Neural crest cell (in vitro differentiated cells): ENCODE data around the gene LIMCH1. TPM values are rescaled to one million over a fixed set of nuclear protein-coding genes. Genes with fewer than 3 reads are reported as not detected.
"Not testable (repeated sequence)": the region's sequence is repeated elsewhere in the genome, so short reads cannot be mapped to it uniquely, and the experiment has no call there.

Experiments
- DNase-seq: peaks from one replicate; pipeline ENCODE4 v3.0.0; 2021; ENCODE audit warnings: low read depth, mixed read lengths, low spot score
- H3K27ac Mint-ChIP-seq: one replicate; pipeline ENCODE4 v1.8.0; 2021; ENCODE audit warnings: mild to moderate bottlenecking, mixed read lengths; ENCODE audit not compliant: unreplicated experiment
- H3K27me3 Mint-ChIP-seq: 2 replicates; pipeline ENCODE4 v1.8.0; 2021; ENCODE audit warnings: low read depth, mild to moderate bottlenecking, mixed read lengths
- H3K36me3 Mint-ChIP-seq: 2 replicates; pipeline ENCODE4 v1.8.0; 2021; ENCODE audit warnings: low read depth, mild to moderate bottlenecking, mixed read lengths
- H3K4me1 Mint-ChIP-seq: 2 replicates; pipeline ENCODE4 v1.8.0; 2021; ENCODE audit warnings: mixed read lengths
- H3K4me3 Mint-ChIP-seq: one replicate; pipeline ENCODE4 v1.8.0; 2021; ENCODE audit warnings: mild to moderate bottlenecking, mixed read lengths
- H3K9me3 Mint-ChIP-seq: 2 replicates; pipeline ENCODE4 v1.8.0; 2021; ENCODE audit warnings: mixed read lengths
- total RNA-seq: library from RNA; stranded (reverse); gene quantifications from 2 replicates; pipeline ENCODE4 v1.2.1, GENCODE V29; 2021
- TF ChIP-seq, protein P1 (sequence below): fragments of 200-600 bp; sonication (generic); conservative IDR thresholded peaks from 2 replicates; pipeline ENCODE4 v1.5.0; 2021; ENCODE audit warnings: antibody characterized with exemption, mild to moderate bottlenecking

The LIMCH1 gene
- total RNA-seq, 1 donor from 2014 or later = 17.3 TPM

DNA sequence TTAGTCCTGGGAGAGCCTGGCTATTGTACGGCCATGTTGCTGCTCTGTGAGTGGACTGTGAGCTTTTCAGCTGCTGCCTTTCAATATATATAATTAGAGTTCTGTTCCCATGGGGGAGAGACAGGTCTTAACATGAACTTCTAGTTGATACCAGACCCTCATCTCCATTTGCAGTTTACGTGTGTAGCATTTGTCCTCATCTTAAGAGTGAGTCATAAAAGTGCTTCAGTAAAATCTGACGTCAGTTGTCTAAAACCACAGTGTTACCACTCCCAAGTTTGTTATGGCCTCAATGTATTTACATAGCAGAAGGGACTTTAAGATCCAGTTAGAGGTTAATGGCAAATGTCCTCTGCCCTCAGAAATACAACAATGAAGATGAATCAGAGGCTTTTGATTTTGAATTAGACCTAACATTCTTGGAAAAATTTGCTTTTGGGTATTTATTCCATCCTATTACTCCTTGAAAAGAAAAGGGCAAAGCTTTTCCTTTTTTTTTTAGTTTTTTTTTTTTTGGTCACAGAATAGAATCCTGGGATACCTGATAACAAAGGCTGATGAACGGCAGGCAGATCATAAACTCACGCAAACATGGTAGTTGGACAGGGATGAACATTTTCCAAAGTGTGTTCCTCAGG is 172.0 kb downstream of the LIMCH1 start:
- Mint-ChIP-seq H3K9me3 (peaks cover 5% of the 10 kb centered on the region), H3K27ac (no peak overlapping the region)
- no peak for DNase-seq

DNA sequence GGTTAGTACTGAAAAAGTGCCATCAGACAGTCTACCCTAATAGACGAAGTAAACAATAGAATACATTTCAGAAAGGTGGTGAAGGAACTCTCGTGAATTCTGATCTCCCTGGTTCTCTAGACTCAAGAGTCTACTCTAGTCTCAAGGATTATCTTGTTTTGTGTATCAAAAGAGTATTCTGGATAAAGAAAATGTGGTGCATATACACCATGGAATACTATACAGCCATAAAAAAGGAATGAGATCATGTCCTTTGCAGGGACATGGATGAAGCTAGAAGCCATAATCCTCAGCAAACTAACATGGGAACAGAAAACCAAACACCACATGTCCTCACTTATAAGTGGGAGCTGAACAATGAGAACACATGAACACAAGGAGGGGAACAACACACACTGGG is 173.7 kb downstream of the LIMCH1 start:
- H3K4me3 Mint-ChIP-seq, H3K27ac Mint-ChIP-seq, H3K36me3 Mint-ChIP-seq, H3K9me3 Mint-ChIP-seq, DNase-seq, H3K4me1 Mint-ChIP-seq: not testable (repeated sequence)
- H3K27me3 Mint-ChIP-seq = peaks cover 49% of the 10 kb centered on the region

More for the DNA sequence above, 172.0 kb downstream of the LIMCH1 start:
- Mint-ChIP-seq H3K4me1 (no peaks in the 10 kb centered on the region), H3K36me3 (no peaks in the 10 kb centered on the region), H3K4me3 (no peak overlapping the region), H3K27me3 (peaks cover 51% of the 10 kb centered on the region)
- TF ChIP-seq, protein P1, sequence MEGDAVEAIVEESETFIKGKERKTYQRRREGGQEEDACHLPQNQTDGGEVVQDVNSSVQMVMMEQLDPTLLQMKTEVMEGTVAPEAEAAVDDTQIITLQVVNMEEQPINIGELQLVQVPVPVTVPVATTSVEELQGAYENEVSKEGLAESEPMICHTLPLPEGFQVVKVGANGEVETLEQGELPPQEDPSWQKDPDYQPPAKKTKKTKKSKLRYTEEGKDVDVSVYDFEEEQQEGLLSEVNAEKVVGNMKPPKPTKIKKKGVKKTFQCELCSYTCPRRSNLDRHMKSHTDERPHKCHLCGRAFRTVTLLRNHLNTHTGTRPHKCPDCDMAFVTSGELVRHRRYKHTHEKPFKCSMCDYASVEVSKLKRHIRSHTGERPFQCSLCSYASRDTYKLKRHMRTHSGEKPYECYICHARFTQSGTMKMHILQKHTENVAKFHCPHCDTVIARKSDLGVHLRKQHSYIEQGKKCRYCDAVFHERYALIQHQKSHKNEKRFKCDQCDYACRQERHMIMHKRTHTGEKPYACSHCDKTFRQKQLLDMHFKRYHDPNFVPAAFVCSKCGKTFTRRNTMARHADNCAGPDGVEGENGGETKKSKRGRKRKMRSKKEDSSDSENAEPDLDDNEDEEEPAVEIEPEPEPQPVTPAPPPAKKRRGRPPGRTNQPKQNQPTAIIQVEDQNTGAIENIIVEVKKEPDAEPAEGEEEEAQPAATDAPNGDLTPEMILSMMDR = no peak

DNA sequence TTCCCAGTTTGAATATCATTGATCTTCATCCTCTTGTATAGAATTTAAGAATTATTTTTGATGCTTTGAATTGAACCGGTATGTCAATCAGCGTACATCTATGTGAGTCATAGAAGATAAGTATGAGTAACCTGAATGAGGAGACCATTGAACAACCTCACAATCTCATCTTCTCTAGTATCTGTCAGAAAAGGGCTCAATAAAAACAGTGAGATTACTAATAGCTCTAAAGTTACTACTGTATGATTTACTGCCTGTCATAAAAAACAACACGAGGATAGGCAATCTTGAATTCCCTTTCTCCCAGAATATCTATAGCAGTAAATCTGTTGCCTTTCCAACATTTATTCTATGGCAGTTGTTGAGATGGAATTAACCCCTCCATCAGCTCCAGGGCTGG is 174.5 kb downstream of the LIMCH1 start:
- peaks cover 5% of the 10 kb centered on the region for H3K9me3 Mint-ChIP-seq
- no peak for DNase-seq
- H3K4me1 Mint-ChIP-seq = no peaks in the 10 kb centered on the region
- H3K27me3 Mint-ChIP-seq = peaks cover 50% of the 10 kb centered on the region
- TF ChIP-seq, protein P1 = no peak
- no peaks in the 10 kb centered on the region for H3K36me3 Mint-ChIP-seq
- H3K27ac Mint-ChIP-seq = no peak overlapping the region
- H3K4me3 Mint-ChIP-seq = no peak overlapping the region

DNA sequence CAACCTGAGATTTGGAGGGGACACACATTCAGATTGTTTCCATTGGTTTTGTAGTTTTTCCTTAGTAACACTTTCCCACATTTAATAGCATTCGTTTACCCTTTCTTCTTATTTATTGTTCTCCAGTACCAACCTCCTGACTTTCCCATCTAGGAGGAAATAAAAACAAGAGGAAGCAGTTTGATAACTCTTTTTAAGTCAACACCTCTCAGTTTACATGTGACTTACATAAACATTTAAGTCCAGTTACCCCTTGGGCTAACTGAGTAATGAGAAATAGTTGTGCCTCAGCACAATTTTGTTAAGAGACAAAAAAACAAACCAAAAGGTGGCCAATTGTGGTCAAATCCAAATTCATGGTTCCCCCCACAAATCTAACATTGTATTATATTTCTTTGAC is 175.8 kb downstream of the LIMCH1 start:
- Mint-ChIP-seq H3K4me1 (no peaks in the 10 kb centered on the region), H3K36me3 (no peaks in the 10 kb centered on the region), H3K27ac (no peak overlapping the region), H3K27me3 (peaks cover 42% of the 10 kb centered on the region), H3K4me3 (no peak overlapping the region), H3K9me3 (peaks cover 5% of the 10 kb centered on the region)
- TF ChIP-seq, protein P1 = no peak
- no peak for DNase-seq

DNA sequence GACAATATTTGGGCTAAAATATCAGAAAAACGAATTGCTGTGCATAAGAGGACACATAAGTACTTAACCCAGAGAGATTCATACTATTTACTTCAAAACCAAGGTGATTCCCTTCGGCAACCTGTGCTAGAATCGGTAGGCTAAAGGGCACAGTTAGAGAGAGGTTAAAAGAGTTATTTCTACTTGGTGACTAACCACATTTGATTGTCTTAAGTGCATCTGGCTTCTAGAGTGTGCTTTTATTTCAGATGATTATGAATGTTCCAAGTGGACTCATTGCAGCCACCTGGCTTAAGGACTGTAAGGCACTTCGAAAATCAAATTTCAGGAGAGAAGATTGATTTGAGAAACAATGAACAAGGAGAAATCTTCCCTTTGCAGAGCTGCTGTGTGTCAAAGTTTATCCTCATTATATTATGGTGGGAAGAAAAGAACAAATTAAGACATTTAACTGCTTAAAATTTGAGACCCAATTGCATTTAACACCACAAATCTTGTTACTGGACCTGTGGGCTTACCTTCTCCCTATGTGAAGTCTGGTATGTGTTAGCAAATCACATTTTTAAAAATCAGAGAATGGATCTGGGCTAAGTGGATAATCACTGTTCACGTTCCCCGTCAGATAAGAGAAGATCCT is 176.5 kb downstream of the LIMCH1 start:
- Mint-ChIP-seq H3K4me1 (no peaks in the 10 kb centered on the region), H3K27me3 (peaks cover 45% of the 10 kb centered on the region), H3K36me3 (no peaks in the 10 kb centered on the region), H3K27ac (no peak overlapping the region), H3K9me3 (peaks cover 5% of the 10 kb centered on the region), H3K4me3 (no peak overlapping the region)
- DNase-seq = no peak
- TF ChIP-seq, protein P1 = no peak

DNA sequence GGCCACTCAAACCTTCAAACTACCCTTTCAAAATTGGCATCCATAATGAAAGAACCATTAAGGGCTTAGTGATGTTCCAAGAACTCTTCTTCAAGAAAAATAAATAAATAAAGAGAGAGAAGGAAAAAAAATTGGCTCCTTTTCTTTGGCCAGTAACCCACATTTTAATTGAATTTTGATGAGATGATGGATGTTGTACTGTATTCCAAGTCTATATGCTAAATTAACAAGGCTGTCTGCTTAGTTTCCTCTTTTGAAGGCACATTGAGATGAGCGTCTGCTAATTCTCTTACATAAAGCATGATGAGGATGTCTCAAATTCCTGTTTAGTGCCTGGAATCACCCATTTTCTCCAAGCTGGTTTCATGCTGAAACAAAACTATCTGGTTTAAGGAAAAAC is 177.2 kb downstream of the LIMCH1 start:
- Mint-ChIP-seq H3K27ac (no peak overlapping the region), H3K9me3 (peaks cover 5% of the 10 kb centered on the region), H3K36me3 (no peaks in the 10 kb centered on the region), H3K27me3 (peaks cover 51% of the 10 kb centered on the region), H3K4me1 (no peaks in the 10 kb centered on the region), H3K4me3 (no peak overlapping the region)
- DNase-seq = no peak
- TF ChIP-seq, protein P1 = no peak
